Left ventricle myocardium inferior (tissue), 1 donor: ENCODE measurements around the gene RFK. TPM values are rescaled to one million over a fixed set of nuclear protein-coding genes. Genes with fewer than 3 reads are reported as not detected.

Experiments used
- DNase-seq: peaks from one replicate; pipeline ENCODE4 v3.0.0-alpha.2; 2020
- H3K27ac ChIP-seq: fragments of 200-600 bp; replicated peaks from 2 replicates; pipeline ENCODE4 v1.8.0; 2021
- H3K27me3 ChIP-seq: fragments of 200-600 bp; 2 replicates; pipeline ENCODE4 v1.8.0; 2021; ENCODE audit warnings: low read depth
- H3K36me3 ChIP-seq: fragments of 200-600 bp; 2 replicates; pipeline ENCODE4 v1.8.0; 2021
- H3K4me1 ChIP-seq: fragments of 200-600 bp; 2 replicates; pipeline ENCODE4 v1.8.0; 2021
- H3K4me3 ChIP-seq: fragments of 200-600 bp; 2 replicates; pipeline ENCODE4 v1.8.0; 2021; ENCODE audit warnings: mild to moderate bottlenecking, moderate library complexity
- H3K9me3 ChIP-seq: fragments of 200-600 bp; replicated peaks from 2 replicates; pipeline ENCODE4 v1.8.0; 2021
- CTCF ChIP-seq: fragments of 200-600 bp; IDR thresholded peaks from 2 replicates; pipeline ENCODE4 v1.8.0; 2021; ENCODE audit warnings: antibody characterized with exemption, mild to moderate bottlenecking, borderline replicate concordance
- intact Hi-C: fragments of 100-400 bp; cut with micrococcal nuclease; formaldehyde crosslinking; loops from one replicate; pipeline ENCODE4 v1.11.0; 2022
- total RNA-seq: library from RNA; stranded (reverse); fragmentation: NEBNext Ultra II Directional; extraction: Animal tissue kit (Norgen Biotek cat#: 25700); gene quantifications from one replicate; pipeline ENCODE4 v1.2.1, GENCODE V29; 2021
- donor health status: DM: no; HTN: yes; CAD: no; lungs with severe emphysema.

RFK gene
- total RNA-seq, 1 donor from 2014 or later: 24.0 TPM

GRCh38 chr9:76415154-76415553 lies 20.9 kb upstream of the RFK start:
- peaks cover 11% of the 10 kb centered on the region for H3K9me3 ChIP-seq
- no peaks in the 10 kb centered on the region for H3K4me1 ChIP-seq
- H3K4me3 ChIP-seq: no peak overlapping the region
- no peaks in the 10 kb centered on the region for H3K36me3 ChIP-seq
- no peak for TF ChIP-seq CTCF
- no peak overlapping the region for H3K27ac ChIP-seq
- H3K27me3 ChIP-seq: no peaks in the 10 kb centered on the region
- DNase-seq: no peak
- intact Hi-C loops: no loop called here

GRCh38 chr9:76414661-76415060 lies 20.4 kb upstream of the RFK start:
- H3K4me1 ChIP-seq: no peaks in the 10 kb centered on the region
- no peak overlapping the region for H3K4me3 ChIP-seq
- intact Hi-C loops: no loop called here
- DNase-seq: no peak
- H3K27ac ChIP-seq: no peak overlapping the region
- H3K9me3 ChIP-seq: peaks cover 11% of the 10 kb centered on the region
- H3K27me3 ChIP-seq: no peaks in the 10 kb centered on the region
- no peak for TF ChIP-seq CTCF
- H3K36me3 ChIP-seq: no peaks in the 10 kb centered on the region

- no peaks in the 10 kb centered on the region for H3K4me1 ChIP-seq
- H3K4me3 ChIP-seq: no peak overlapping the region
- H3K27ac ChIP-seq: no peak overlapping the region
- H3K36me3 ChIP-seq: no peaks in the 10 kb centered on the region
- no peak for DNase-seq
- peaks cover 11% of the 10 kb centered on the region for H3K9me3 ChIP-seq
- no peaks in the 10 kb centered on the region for H3K27me3 ChIP-seq
- intact Hi-C loops: no loop called here
- no peak for TF ChIP-seq CTCF
Measured at GRCh38 chr9:76413658-76414057, 19.4 kb upstream of the RFK start.

- no peak for TF ChIP-seq CTCF
- H3K4me3 ChIP-seq: no peak overlapping the region
- intact Hi-C loops: no loop called here
- no peaks in the 10 kb centered on the region for H3K4me1 ChIP-seq
- no peaks in the 10 kb centered on the region for H3K36me3 ChIP-seq
- no peak for DNase-seq
- no peaks in the 10 kb centered on the region for H3K27me3 ChIP-seq
- no peak overlapping the region for H3K27ac ChIP-seq
- peaks cover 11% of the 10 kb centered on the region for H3K9me3 ChIP-seq
Measured at GRCh38 chr9:76412638-76413037, 18.4 kb upstream of the RFK start.

- intact Hi-C loops: no loop called here
- no peaks in the 10 kb centered on the region for H3K9me3 ChIP-seq
- no peaks in the 10 kb centered on the region for H3K27me3 ChIP-seq
- DNase-seq: no peak
- peaks cover 6% of the 10 kb centered on the region for H3K4me1 ChIP-seq
- TF ChIP-seq CTCF: no peak
- H3K27ac ChIP-seq: no peak overlapping the region
- H3K4me3 ChIP-seq: no peak overlapping the region
- no peaks in the 10 kb centered on the region for H3K36me3 ChIP-seq
Measured at GRCh38 chr9:76405868-76406267, 11.6 kb upstream of the RFK start.

- DNase-seq: no peak
Measured at GRCh38 chr9:76405340-76405739, 11.1 kb upstream of the RFK start.

More at GRCh38 chr9:76405340-76405739, 11.1 kb upstream of the RFK start:
- no peaks in the 10 kb centered on the region for H3K27me3 ChIP-seq
- no peaks in the 10 kb centered on the region for H3K9me3 ChIP-seq
- intact Hi-C loops: no loop called here
- H3K36me3 ChIP-seq: no peaks in the 10 kb centered on the region
- no peak for TF ChIP-seq CTCF
- H3K4me1 ChIP-seq: peaks cover 6% of the 10 kb centered on the region
- H3K27ac ChIP-seq: no peak overlapping the region
- H3K4me3 ChIP-seq: no peak overlapping the region
